H9 (cell line): ENCODE data around the gene ITPRIPL1. TPM values are rescaled to one million over a fixed set of nuclear protein-coding genes. Genes with fewer than 3 reads are reported as not detected.

Experiments used
- DNase-seq: peaks from one replicate; pipeline ENCODE4 v3.0.0-alpha.2; 2017
- H2AFZ ChIP-seq: one replicate; pipeline ENCODE4 v1.6.1; 2013; ENCODE audit warnings: mild to moderate bottlenecking, low read length, control low read depth, moderate library complexity
- H2AK5ac ChIP-seq: 2 replicates; pipeline ENCODE4 v1.6.1; 2013; ENCODE audit warnings: low read length, control low read depth, mixed read lengths; ENCODE audit not compliant: insufficient read length
- H2BK120ac ChIP-seq: one replicate; pipeline ENCODE4 v1.6.1; 2013; ENCODE audit warnings: low read depth, mild to moderate bottlenecking, low read length, control low read depth, inconsistent platforms; ENCODE audit not compliant: poor library complexity, severe bottlenecking
- H2BK12ac ChIP-seq: 2 replicates; pipeline ENCODE4 v1.6.1; 2013; ENCODE audit warnings: low read length, control low read depth, mixed read lengths, low read depth; ENCODE audit not compliant: insufficient read length
- H2BK15ac ChIP-seq: 2 replicates; pipeline ENCODE4 v1.6.1; 2013; ENCODE audit warnings: low read depth, low read length, control low read depth
- H2BK20ac ChIP-seq: one replicate; pipeline ENCODE4 v1.6.1; 2013; ENCODE audit warnings: low read depth, mild to moderate bottlenecking, low read length, control low read depth, inconsistent platforms; ENCODE audit not compliant: poor library complexity, severe bottlenecking
- H2BK5ac ChIP-seq: 2 replicates; pipeline ENCODE4 v1.6.1; 2013; ENCODE audit warnings: low read length, control low read depth, mixed read lengths; ENCODE audit not compliant: insufficient read length
- H3K14ac ChIP-seq: 2 replicates; pipeline ENCODE4 v1.6.1; 2013; ENCODE audit warnings: low read length, control low read depth; ENCODE audit not compliant: insufficient read depth
- H3K18ac ChIP-seq: 2 replicates; pipeline ENCODE4 v1.6.1; 2013; ENCODE audit warnings: low read depth, mild to moderate bottlenecking, mixed read lengths, low read length, control low read depth; ENCODE audit not compliant: insufficient read length
- H3K23ac ChIP-seq: 2 replicates; pipeline ENCODE4 v1.6.1; 2013; ENCODE audit warnings: low read length, control low read depth, mixed read lengths, low read depth; ENCODE audit not compliant: insufficient read length
- H3K23me2 ChIP-seq: 2 replicates; pipeline ENCODE4 v1.6.1; 2013; ENCODE audit warnings: low read depth, mild to moderate bottlenecking, mixed read lengths, low read length, control low read depth; ENCODE audit not compliant: insufficient read length, poor library complexity, severe bottlenecking
- H3K27ac ChIP-seq: 2 replicates; pipeline ENCODE4 v1.5.1; 2013; ENCODE audit warnings: low read length, control low read depth, mixed read lengths, low read depth; ENCODE audit not compliant: insufficient read length
- H3K27me3 ChIP-seq: 2 replicates; pipeline ENCODE4 v1.6.1; 2013; ENCODE audit warnings: low read length, control low read depth, inconsistent platforms; ENCODE audit not compliant: insufficient read depth
- H3K4ac ChIP-seq: 2 replicates; pipeline ENCODE4 v1.6.1; 2013; ENCODE audit warnings: low read depth, mild to moderate bottlenecking, control low read depth, inconsistent platforms, low read length, moderate library complexity
- H3K4me1 ChIP-seq: 2 replicates; pipeline ENCODE4 v1.6.1; 2013; ENCODE audit warnings: low read length, control low read depth, inconsistent platforms; ENCODE audit not compliant: insufficient read depth
- H3K4me2 ChIP-seq: 2 replicates; pipeline ENCODE4 v1.6.1; 2013; ENCODE audit warnings: low read length, control low read depth, mixed read lengths; ENCODE audit not compliant: insufficient read length, insufficient read depth
- H3K56ac ChIP-seq: 2 replicates; pipeline ENCODE4 v1.6.1; 2013; ENCODE audit warnings: low read depth, mild to moderate bottlenecking, mixed read lengths, low read length, control low read depth; ENCODE audit not compliant: insufficient read length
- H3K79me1 ChIP-seq: 2 replicates; pipeline ENCODE4 v1.6.1; 2013; ENCODE audit warnings: low read depth, mild to moderate bottlenecking, moderate library complexity, low read length, control low read depth, inconsistent platforms; ENCODE audit not compliant: insufficient read depth, poor library complexity, severe bottlenecking
- H3K79me2 ChIP-seq: 2 replicates; pipeline ENCODE4 v1.6.1; 2013; ENCODE audit warnings: low read length, control low read depth, inconsistent platforms; ENCODE audit not compliant: insufficient read depth
- H3K9ac ChIP-seq: 2 replicates; pipeline ENCODE4 v1.6.1; 2013; ENCODE audit warnings: low read length, control low read depth, mixed read lengths; ENCODE audit not compliant: insufficient read length; ENCODE audit errors: extremely low read depth
- H3K9me3 ChIP-seq: one replicate; pipeline ENCODE4 v1.6.1; 2013; ENCODE audit warnings: low read depth, low read length, inconsistent platforms; ENCODE audit not compliant: control insufficient read depth
- H3T11ph ChIP-seq: one replicate; pipeline ENCODE4 v1.6.1; 2013; ENCODE audit warnings: mild to moderate bottlenecking, low read length, control low read depth, inconsistent platforms
- H4K20me1 ChIP-seq: one replicate; pipeline ENCODE4 v1.6.1; 2013; ENCODE audit not compliant: control insufficient read depth, insufficient read length, insufficient read depth
- H4K5ac ChIP-seq: 2 replicates; pipeline ENCODE4 v1.6.1; 2013; ENCODE audit warnings: low read depth, mild to moderate bottlenecking, mixed read lengths, low read length, control low read depth; ENCODE audit not compliant: insufficient read length
- H4K8ac ChIP-seq: replicated peaks from 2 replicates; pipeline ENCODE4 v1.6.1; 2013; ENCODE audit warnings: low read length, control low read depth, mixed read lengths, low read depth; ENCODE audit not compliant: insufficient read length
- H4K91ac ChIP-seq: 2 replicates; pipeline ENCODE4 v1.6.1; 2013; ENCODE audit warnings: low read depth, mild to moderate bottlenecking, moderate library complexity, mixed read lengths, low read length, control low read depth; ENCODE audit not compliant: insufficient read length
- H3K27ac Mint-ChIP-seq, 3 experiments: 2 replicates in 2 of 3; 3 replicates in 1 of 3; pipeline ENCODE4 v1.8.0; 2020 to 2021; ENCODE audit warnings: mixed read lengths in 3 of 3, mild to moderate bottlenecking in 1 of 3, moderate library complexity in 1 of 3
- H3K27me3 Mint-ChIP-seq: 2 replicates; pipeline ENCODE4 v1.8.0; 2021; ENCODE audit warnings: low read depth, mild to moderate bottlenecking, moderate library complexity, mixed read lengths
- H3K36me3 Mint-ChIP-seq, 3 experiments: 2 replicates in 2 of 3; 3 replicates in 1 of 3; pipeline ENCODE4 v1.8.0; 2020 to 2021; ENCODE audit warnings: low read depth in 3 of 3, mixed read lengths in 3 of 3; ENCODE audit not compliant: insufficient read depth in 1 of 3
- H3K4me1 Mint-ChIP-seq, 2 experiments: 2 replicates each; pipeline ENCODE4 v1.8.0; 2020; ENCODE audit warnings: mixed read lengths in 2 of 2
- H3K4me3 Mint-ChIP-seq, 2 experiments: 2 replicates in 1 of 2; 3 replicates in 1 of 2; pipeline ENCODE4 v1.8.0; 2020 to 2021; ENCODE audit warnings: mild to moderate bottlenecking in 2 of 2, mixed read lengths in 2 of 2, moderate library complexity in 1 of 2
- H3K9me3 Mint-ChIP-seq, 2 experiments: 2 replicates in 1 of 2; 3 replicates in 1 of 2; pipeline ENCODE4 v1.8.0; 2020; ENCODE audit warnings: mild to moderate bottlenecking in 2 of 2, mixed read lengths in 2 of 2, moderate library complexity in 1 of 2
- CTCF ChIP-seq: fragments of 200-600 bp; sonication (generic); conservative IDR thresholded peaks from 3 replicates; pipeline ENCODE4 v1.8.0; 2021; ENCODE audit warnings: antibody characterized with exemption, mild to moderate bottlenecking
- WGBS: extraction: QIAGEN DNeasy Blood & Tissue Kit; methylation state at CpG from one replicate; pipeline ENCODE4 v1.1.7; 2013; ENCODE audit warnings: missing lambda C conversion rate, low lambda C conversion rate, mixed read lengths; ENCODE audit not compliant: insufficient read length; ENCODE audit errors: extremely low coverage; 5-methylcytosine and 5-hydroxymethylcytosine counted together
- total RNA-seq: library from RNA; stranded (reverse); gene quantifications from 2 replicates; pipeline ENCODE4 v1.2.1, GENCODE V29; 2021

The ITPRIPL1 gene
- total RNA-seq, 1 experiment from 2014 or later, result 16.3 TPM

DNA sequence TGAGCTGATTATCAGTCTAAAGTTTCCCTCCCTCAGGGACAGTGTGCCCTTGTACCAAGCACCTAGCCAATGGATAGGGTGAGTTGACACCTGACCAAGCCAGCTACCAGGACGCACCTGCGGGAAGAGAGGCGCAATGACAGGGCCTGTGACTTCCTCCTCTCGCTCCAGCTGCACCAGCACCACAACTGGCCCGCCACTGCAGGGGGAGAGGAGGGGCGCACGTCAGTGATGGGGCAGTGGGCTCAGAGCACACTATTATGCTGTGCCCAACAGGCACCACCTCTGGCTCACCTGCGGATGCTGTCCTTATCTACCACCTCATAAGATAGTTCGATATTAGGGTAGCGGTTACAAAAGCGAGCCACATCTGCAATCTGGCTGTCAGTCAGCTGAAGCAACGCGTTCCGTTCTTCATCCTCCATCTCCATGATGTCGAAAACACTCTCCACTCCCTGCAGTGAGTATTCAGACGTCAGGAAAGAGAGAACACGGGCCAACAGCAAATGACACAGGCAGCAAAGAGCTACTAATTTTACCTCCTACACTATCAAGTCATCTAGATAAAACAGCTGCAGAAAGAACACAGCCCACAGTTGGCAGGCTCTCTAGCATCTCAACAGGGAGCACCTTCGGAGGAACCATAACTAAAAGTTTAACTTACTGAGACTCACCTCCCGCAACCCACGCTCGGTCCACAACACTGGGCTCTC lies 48.2 kb upstream of the ITPRIPL1 start:
- Histone ChIP-seq H3K4me2 (no peak overlapping the region), H4K8ac (no peak overlapping the region), H2BK12ac (no peak overlapping the region), H4K5ac (no peak overlapping the region), H3K79me1 (no peaks in the 10 kb centered on the region), H2BK20ac (no peak overlapping the region), H2BK15ac (no peak overlapping the region), H2BK120ac (no peak overlapping the region), H3K9ac (no peak overlapping the region), H3K23ac (no peak overlapping the region), H3T11ph (no peak overlapping the region), H3K4me1 (no peaks in the 10 kb centered on the region), H3K23me2 (no peaks in the 10 kb centered on the region), H2AFZ (no peak overlapping the region), H3K9me3 (no peaks in the 10 kb centered on the region), H3K27me3 (no peaks in the 10 kb centered on the region), H2BK5ac (no peak overlapping the region), H3K14ac (no peak overlapping the region), H3K4ac (no peak overlapping the region), H3K79me2 (no peaks in the 10 kb centered on the region), H4K91ac (no peak overlapping the region), H2AK5ac (no peak overlapping the region), H4K20me1 (no peaks in the 10 kb centered on the region), H3K18ac (no peak overlapping the region), H3K56ac (no peak overlapping the region), H3K27ac (no peak overlapping the region)
- Mint-ChIP-seq H3K4me1 (no peaks in the 10 kb centered on the region), H3K27me3 (no peaks in the 10 kb centered on the region; the same call in 1 of the 2 replicates), H3K27ac (no peak overlapping the region; a peak in 1 of 7 replicates), H3K36me3 (peaks cover 54 to 88% (median 77%) of the 10 kb centered on the region in 3 experiments; a peak in 6 of 7 replicates), H3K4me3 (no peak overlapping the region), H3K9me3 (no peaks in the 10 kb centered on the region)
- TF ChIP-seq CTCF, result no peak
- WGBS, result no CpG with 5 or more reads among the region's 21 CpGs
- no peak for DNase-seq
